ENCODE data around the gene HSPA12A.

HSPA12A gene

DNA sequence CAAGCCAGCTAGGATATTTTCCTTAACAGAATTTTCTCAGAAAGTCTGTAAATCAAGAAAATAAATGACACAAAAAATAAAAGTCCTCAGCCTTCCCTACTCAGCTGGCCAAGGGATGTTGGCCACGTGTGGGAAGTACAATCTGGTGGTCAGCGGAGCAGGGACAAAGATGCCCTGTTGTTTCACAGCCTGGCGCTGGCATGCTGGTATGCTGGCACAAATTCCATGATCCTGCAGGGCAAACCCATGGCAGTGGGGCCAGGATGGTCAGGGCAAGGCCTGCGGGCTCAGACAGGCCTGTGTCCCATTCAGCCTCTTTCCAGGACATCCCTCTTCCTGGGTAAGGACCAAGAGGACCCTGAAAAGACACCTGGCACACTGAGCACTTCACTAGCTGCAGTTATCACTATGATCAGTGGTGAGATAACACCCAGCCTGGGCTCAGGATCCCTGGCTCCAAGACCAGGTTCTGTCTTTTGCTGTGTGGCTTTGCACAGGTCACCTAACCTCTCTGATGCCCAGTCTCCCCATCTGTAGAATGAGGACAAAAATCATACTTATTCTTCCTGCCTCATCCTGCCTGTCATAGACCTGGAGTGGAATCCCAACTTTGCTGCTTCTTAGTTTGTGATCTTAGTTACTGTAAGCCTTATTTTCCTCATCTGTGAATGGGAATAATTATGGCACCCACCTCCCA is 10.8 kb upstream of the HSPA12A start:
- Mint-ChIP-seq H3K27me3 (ENCODE audit: low read depth, poor library complexity) (peaks cover 36% of the 10 kb centered on the region), H3K4me1 (no peaks in the 10 kb centered on the region), H3K4me3 (no peak overlapping the region), H3K9me3 (peaks cover 9% of the 10 kb centered on the region), H3K27ac (no peak overlapping the region), H3K36me3 (ENCODE audit: low read depth) (no peaks in the 10 kb centered on the region)
- no peak for DNase-seq
- TF ChIP-seq, protein P1, sequence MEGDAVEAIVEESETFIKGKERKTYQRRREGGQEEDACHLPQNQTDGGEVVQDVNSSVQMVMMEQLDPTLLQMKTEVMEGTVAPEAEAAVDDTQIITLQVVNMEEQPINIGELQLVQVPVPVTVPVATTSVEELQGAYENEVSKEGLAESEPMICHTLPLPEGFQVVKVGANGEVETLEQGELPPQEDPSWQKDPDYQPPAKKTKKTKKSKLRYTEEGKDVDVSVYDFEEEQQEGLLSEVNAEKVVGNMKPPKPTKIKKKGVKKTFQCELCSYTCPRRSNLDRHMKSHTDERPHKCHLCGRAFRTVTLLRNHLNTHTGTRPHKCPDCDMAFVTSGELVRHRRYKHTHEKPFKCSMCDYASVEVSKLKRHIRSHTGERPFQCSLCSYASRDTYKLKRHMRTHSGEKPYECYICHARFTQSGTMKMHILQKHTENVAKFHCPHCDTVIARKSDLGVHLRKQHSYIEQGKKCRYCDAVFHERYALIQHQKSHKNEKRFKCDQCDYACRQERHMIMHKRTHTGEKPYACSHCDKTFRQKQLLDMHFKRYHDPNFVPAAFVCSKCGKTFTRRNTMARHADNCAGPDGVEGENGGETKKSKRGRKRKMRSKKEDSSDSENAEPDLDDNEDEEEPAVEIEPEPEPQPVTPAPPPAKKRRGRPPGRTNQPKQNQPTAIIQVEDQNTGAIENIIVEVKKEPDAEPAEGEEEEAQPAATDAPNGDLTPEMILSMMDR (IDR thresholded peaks at IDR 0.05) = no peak

DNA sequence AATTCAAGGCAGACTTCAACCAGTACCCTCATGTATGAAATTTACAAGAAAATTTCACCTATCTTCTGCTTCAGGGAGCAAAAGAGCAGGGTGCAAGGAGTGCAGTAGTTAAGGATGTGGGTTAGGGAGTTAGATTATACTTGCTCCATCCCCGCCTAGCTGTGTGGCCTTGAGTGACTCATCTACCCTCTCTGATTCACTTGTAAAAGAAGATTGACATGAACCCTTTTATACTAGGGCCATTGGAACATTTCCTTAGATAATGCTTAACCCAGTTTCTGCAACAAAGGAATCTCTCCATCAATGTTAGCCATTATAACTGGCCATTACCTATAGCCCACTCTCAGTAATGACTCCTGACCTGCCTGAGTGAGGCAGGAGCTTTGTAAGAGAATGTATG is 10.2 kb upstream of the HSPA12A start:
- no peaks in the 10 kb centered on the region for H3K36me3 Mint-ChIP-seq (ENCODE audit: low read depth)
- TF ChIP-seq, protein P1 (IDR thresholded peaks at IDR 0.05) = no peak
- DNase-seq = no peak
- H3K27ac Mint-ChIP-seq = no peak overlapping the region
- H3K4me1 Mint-ChIP-seq = no peaks in the 10 kb centered on the region
- H3K4me3 Mint-ChIP-seq = no peak overlapping the region
- peaks cover 11% of the 10 kb centered on the region for H3K9me3 Mint-ChIP-seq
- H3K27me3 Mint-ChIP-seq (ENCODE audit: low read depth, poor library complexity) = peaks cover 41% of the 10 kb centered on the region

- H3K4me1 Mint-ChIP-seq = peaks cover 13% of the 10 kb centered on the region
- TF ChIP-seq, protein P1 (IDR thresholded peaks at IDR 0.05) = no peak
- H3K4me3 Mint-ChIP-seq = no peak overlapping the region
- no peak for DNase-seq
- peaks cover 11% of the 10 kb centered on the region for H3K9me3 Mint-ChIP-seq
- H3K27me3 Mint-ChIP-seq (ENCODE audit: low read depth, poor library complexity) = peaks cover 68% of the 10 kb centered on the region
- no peaks in the 10 kb centered on the region for H3K36me3 Mint-ChIP-seq (ENCODE audit: low read depth)
- no peak overlapping the region for H3K27ac Mint-ChIP-seq
Observed at GRCh38 chr10:116748471-116748870, 6.1 kb upstream of the HSPA12A start.

DNA sequence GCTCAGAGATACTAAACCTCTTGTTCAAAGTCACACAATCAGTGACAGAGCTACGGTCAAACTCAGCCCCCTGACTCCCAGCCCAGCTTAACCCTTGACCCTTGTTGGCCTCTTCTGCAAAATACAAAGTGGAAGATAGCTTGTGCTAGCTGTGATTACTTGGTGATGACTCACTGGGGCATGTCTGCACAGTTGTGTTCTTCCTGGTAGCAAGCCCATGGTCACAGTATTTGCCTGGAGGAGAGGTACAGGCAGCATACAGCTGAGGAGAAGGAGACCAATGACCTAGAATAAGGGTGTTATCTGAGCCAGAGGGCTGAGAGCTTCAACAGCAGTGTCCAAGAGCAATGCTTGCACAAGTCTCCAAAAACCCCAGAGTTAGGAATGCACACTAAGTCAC is 5.7 kb upstream of the HSPA12A start:
- peaks cover 73% of the 10 kb centered on the region for H3K27me3 Mint-ChIP-seq (ENCODE audit: low read depth, poor library complexity)
- H3K9me3 Mint-ChIP-seq = peaks cover 11% of the 10 kb centered on the region
- no peak overlapping the region for H3K4me3 Mint-ChIP-seq
- TF ChIP-seq, protein P1 (IDR thresholded peaks at IDR 0.05) = no peak
- peaks cover 13% of the 10 kb centered on the region for H3K4me1 Mint-ChIP-seq
- no peak overlapping the region for H3K27ac Mint-ChIP-seq
- H3K36me3 Mint-ChIP-seq (ENCODE audit: low read depth) = no peaks in the 10 kb centered on the region
- DNase-seq = no peak

DNA sequence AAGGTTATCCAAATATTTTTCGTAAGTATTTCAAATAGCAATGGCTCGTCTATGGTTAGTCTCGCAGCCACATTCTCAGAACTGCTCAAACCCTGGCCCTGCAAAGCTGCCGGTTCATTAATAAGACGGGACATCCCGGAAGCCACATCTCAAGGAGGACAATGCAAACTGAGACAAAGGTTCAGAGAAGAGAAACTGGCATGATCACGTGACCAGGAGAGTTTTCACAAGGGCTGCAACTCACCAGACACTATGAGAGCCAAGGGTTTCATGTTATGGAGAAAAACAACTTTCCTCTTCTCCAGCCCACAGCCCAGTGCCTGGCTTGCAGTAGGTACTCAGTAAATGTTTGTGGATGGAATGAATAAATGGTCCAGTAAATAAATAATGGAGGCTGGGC is 5.0 kb upstream of the HSPA12A start:
- TF ChIP-seq, protein P1 (IDR thresholded peaks at IDR 0.05) = no peak
- Mint-ChIP-seq H3K36me3 (ENCODE audit: low read depth) (no peaks in the 10 kb centered on the region), H3K4me1 (peaks cover 13% of the 10 kb centered on the region), H3K27me3 (ENCODE audit: low read depth, poor library complexity) (peaks cover 73% of the 10 kb centered on the region), H3K9me3 (peaks cover 11% of the 10 kb centered on the region), H3K4me3 (no peak overlapping the region), H3K27ac (no peak overlapping the region)
- no peak for DNase-seq

DNA sequence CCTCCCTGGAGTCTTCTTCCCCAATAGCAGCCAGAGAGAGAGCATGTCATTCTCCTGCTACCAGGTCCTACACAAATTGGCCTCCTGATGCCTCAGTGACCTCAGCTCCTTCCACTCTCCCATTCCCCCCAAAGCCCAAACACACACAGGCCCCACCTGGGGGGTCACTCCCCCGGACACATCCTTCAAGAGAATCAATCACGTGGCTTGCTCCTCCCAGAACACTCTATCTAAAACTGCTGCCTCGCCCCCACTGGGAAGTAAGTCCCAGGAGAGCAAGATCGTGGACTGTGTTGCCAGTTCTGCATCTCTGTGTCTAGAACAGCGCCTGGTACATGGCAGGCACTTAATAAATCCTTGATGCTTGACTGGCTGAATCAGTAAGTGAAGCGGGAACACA is 2.5 kb upstream of the HSPA12A start:
- Mint-ChIP-seq H3K36me3 (ENCODE audit: low read depth) (no peaks in the 10 kb centered on the region), H3K9me3 (peaks cover 11% of the 10 kb centered on the region), H3K27me3 (ENCODE audit: low read depth, poor library complexity) (peaks cover 76% of the 10 kb centered on the region), H3K4me3 (no peak overlapping the region), H3K27ac (no peak overlapping the region), H3K4me1 (peaks cover 13% of the 10 kb centered on the region)
- no peak for DNase-seq
- TF ChIP-seq, protein P1 (IDR thresholded peaks at IDR 0.05) = no peak

All from nephron progenitor cell (in vitro differentiated cells).